Hematopoietic multipotent progenitor cell treated with erythropoietin and hydrocortisone succinate and interleukin-3 and kit ligand, for 4 days (in vitro differentiated cells): ENCODE results near the gene EGFL7.

Experiments used
- DNase-seq: peaks from one replicate; pipeline ENCODE4 v3.0.0-alpha.2; 2015

Gene EGFL7

GRCh38 chr9:136720251-136720897 is 57.7 kb downstream of the EGFL7 start:
- DNase-seq = no peak

GRCh38 chr9:136720898-136721338 is 58.2 kb downstream of the EGFL7 start:
- no peak for DNase-seq

- DNase-seq = no peak
These were observed 58.8 kb downstream of the EGFL7 start for GRCh38 chr9:136721339-136722092.
